GM23248 (cell line): ENCODE measurements around the gene RC3H1.

Source experiments
- EZH2 ChIP-seq: fragments of 200-600 bp; sonication (generic); IDR thresholded peaks from 2 replicates; pipeline ENCODE4 v1.6.1; 2018; ENCODE audit warnings: antibody characterized with exemption, mild to moderate bottlenecking; ENCODE audit not compliant: insufficient read depth, poor library complexity, severe bottlenecking
- EZH2phosphoT487 ChIP-seq: fragments of 200-600 bp; sonication (generic); IDR thresholded peaks from 2 replicates; pipeline ENCODE4 v1.6.1; 2018; ENCODE audit warnings: antibody characterized with exemption, moderate library complexity, mild to moderate bottlenecking, low read depth; ENCODE audit not compliant: insufficient read depth

GRCh38 chr1:173986951-173987350 is 35.2 kb downstream of the RC3H1 start:
- TF ChIP-seq EZH2phosphoT487 (no peak), EZH2 (no peak)
